ENCODE results near the gene TJP2.

The TJP2 gene

DNA sequence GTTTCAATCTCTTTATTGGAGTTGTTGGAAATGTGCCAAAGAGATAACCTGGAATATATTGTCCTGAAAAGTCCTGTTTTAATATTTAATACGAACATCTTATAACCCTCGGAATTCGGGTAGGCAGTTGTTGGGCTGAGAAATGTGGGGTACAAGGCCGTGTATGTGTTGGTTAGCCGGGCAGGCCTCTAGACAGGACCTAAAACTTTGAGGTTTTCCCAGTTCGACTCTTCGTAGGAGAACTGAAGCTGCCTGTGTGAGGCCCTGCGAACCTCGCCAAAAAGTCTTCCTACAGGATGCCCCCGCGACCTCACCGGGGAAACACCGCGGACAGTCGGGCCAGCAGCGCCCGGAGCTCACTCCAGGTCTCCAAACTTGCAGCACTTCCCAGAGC, 583 bp upstream of the TJP2 start:
- FAIRE-seq (no peak), DNase-seq (ENCODE audit: insufficient read length, low spot score) (no peak)
- TF ChIP-seq, protein P1, sequence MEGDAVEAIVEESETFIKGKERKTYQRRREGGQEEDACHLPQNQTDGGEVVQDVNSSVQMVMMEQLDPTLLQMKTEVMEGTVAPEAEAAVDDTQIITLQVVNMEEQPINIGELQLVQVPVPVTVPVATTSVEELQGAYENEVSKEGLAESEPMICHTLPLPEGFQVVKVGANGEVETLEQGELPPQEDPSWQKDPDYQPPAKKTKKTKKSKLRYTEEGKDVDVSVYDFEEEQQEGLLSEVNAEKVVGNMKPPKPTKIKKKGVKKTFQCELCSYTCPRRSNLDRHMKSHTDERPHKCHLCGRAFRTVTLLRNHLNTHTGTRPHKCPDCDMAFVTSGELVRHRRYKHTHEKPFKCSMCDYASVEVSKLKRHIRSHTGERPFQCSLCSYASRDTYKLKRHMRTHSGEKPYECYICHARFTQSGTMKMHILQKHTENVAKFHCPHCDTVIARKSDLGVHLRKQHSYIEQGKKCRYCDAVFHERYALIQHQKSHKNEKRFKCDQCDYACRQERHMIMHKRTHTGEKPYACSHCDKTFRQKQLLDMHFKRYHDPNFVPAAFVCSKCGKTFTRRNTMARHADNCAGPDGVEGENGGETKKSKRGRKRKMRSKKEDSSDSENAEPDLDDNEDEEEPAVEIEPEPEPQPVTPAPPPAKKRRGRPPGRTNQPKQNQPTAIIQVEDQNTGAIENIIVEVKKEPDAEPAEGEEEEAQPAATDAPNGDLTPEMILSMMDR (IDR thresholded peaks at IDR 0.05; ENCODE audit: insufficient read depth, missing control alignments): no peak

DNA sequence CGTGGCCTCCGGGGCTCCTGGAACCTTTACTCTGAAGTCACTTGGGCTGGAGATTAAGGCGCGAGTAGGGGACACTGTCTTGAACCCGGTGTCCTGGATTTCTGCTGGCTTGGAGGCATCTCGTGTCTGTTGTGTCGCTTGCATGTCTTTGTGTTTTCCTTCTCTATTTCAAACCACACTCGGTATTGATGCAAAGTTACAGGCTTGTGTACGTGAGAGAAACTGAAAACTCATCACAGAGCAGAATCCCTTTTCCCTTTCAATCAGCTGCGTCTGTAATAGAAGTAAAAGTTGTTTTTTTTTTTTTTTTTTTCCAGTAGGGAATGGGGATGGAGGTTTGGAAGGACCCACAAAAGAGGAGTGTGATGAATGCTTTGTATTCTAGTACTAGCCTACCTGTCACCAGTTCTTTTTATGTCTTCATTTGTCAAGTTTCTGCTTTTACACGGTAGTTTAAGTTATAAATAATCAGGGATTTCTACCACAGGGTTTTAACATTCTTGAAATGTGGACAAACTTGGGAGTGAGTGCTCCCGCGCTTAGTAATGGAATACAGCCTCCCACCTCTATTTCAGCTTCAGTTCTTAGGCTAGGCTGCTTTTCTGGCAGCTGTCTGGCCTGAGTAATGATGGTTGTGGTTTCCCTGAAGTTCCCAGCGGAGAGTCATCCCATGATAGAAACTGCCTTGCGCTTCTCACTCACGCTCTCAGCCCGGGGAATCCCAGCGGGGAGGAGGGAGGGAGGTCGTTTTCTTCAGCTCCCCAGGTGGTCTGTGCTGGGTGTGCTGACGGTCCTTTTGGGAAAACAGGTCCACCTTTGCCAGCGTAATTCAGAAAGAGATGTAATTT, 763 bp downstream of the TJP2 start:
- DNase-seq (ENCODE audit: insufficient read length, low spot score) (no peak), FAIRE-seq (no peak)
- TF ChIP-seq, protein P1 (IDR thresholded peaks at IDR 0.05; ENCODE audit: insufficient read depth, missing control alignments): no peak

DNA sequence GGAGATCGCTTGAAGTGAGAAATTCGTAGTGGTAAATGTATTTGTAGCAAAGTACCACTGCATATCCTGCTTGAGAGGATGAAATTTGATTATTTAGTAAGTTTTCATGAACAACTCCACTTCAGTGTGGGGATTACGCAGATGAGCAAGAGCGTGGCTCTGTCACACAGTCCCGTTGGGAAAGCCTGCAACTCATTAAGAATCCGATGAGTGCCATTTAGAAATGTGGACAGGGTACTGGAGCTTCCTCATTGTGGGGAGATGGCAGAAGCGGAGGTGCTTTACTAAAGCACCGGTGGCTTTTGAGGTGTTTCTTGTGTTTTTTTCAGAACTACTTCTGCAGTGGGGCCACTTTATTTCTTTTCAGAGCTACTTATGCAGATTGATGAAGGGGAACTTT, 1.4 kb downstream of the TJP2 start:
- FAIRE-seq: no peak
- TF ChIP-seq, protein P1 (IDR thresholded peaks at IDR 0.05; ENCODE audit: insufficient read depth, missing control alignments): no peak
- DNase-seq (ENCODE audit: insufficient read length, low spot score): no peak

DNA sequence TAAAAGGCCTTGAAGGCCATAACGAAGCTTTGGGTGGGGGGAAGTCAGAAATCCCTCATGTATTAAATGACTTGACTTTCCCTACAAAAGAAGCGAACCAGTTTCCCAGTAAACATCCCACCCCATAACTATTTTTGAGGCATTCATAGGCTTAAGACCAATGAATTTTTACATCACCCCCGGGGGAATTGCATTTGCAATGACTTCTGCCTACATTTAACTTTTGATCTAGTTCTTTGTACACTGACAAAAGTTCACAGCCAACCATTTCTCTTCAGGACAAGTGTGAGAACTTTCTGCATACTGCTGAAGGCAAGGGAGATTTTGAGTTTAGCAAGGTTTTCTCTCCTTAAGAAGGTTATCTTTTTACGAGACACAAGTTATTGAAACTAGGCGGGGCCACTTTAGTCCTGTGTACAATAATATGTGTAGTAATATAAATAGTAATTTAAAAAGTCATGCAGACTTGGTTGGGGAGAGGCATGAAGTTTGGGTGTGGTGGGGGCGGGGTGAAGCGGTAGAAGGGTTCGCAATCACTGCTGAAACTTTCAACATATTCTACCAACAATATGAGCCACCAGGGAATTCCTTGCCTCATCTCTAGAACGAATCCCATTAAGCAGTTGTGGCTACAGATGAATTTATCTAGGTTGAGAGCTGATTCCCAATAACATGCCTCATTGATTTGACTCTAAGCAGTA, 2.5 kb downstream of the TJP2 start:
- DNase-seq (ENCODE audit: insufficient read length, low spot score) (no peak), FAIRE-seq (no peak)
- TF ChIP-seq, protein P1 (IDR thresholded peaks at IDR 0.05; ENCODE audit: insufficient read depth, missing control alignments): no peak

DNA sequence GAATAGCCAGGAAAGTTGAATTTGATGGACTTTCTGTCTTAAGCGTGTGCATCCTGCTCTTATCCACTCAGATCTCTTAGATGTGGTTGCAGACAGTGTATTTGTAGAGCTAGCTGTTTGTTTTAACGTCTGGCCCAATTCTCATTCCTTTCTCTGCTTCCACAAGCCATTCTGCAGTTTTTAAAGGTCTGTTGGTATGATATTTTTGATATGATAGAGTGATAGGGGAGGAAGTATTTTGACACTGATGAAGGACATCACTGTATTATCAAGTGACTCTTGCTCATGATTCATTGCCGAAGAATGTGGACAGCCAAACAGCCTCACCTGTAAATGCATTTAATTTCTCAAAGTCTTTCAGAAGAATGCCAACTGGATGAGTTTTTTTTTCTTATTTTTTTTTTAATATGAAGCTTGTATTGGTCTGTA, 4.5 kb downstream of the TJP2 start:
- TF ChIP-seq, protein P1 (IDR thresholded peaks at IDR 0.05; ENCODE audit: insufficient read depth, missing control alignments): no peak
- DNase-seq (ENCODE audit: insufficient read length, low spot score) (no peak), FAIRE-seq (no peak)

DNA sequence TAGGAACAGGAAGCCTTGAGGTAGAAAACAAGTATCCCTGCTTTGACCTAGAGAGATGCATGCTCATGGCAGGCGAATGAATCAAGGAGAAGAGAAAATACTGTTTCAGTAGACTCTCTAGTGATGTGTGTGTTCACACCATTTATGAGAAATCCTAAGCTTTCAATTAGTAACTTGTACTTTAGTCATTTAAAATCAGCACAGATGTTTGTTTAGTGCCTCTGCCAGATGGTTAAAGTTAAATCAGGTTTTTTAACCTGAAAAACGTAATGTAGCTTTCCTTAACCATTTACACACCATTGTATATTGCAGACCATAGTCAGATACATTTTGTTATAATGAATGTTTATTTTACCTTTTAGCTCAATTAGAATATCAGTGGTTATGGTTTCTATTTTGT, 5.0 kb downstream of the TJP2 start:
- no peak for FAIRE-seq
- no peak for DNase-seq (ENCODE audit: insufficient read length, low spot score)
- TF ChIP-seq, protein P1 (IDR thresholded peaks at IDR 0.05; ENCODE audit: insufficient read depth, missing control alignments): no peak

DNA sequence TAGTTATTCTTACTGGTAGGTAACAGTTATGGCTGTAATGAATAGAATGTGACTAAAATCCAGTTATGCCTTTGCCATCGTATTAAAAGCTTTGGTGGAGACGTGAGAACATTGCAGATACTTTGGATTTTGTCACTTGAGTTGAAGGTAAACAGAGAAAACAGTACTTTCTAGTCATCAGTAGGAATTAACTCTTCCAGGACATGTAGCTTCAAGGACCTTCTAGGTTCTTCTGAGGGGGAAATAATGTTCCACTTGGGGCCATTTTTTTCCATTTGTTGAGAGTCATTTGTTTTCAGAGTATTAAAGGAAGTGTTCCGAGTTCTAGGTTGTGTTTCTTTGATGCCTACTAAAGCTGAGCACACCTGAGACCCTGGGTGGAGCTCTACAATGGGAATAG, 6.1 kb downstream of the TJP2 start:
- DNase-seq (ENCODE audit: insufficient read length, low spot score) (no peak), FAIRE-seq (no peak)
- TF ChIP-seq, protein P1 (IDR thresholded peaks at IDR 0.05; ENCODE audit: insufficient read depth, missing control alignments): no peak

Data from D721Med (cell line).